DND-41 (cell line): ENCODE measurements around the gene MCUB.
A peak's percentile ranks its signal among the peaks of the same experiment; 100 is the strongest.
"Not testable (repeated sequence)": the region's sequence is repeated elsewhere in the genome, so short reads cannot be mapped to it uniquely, and the experiment has no call there.

Experiments
- ATAC-seq: fragments of 200-7000 bp; cut with Tn5 transposase; 3 replicates; pipeline ENCODE4 v1.9.1; 2021; ENCODE audit warnings: low read depth; ENCODE audit not compliant: insufficient read depth
- DNase-seq: peaks from one replicate; pipeline ENCODE4 v3.0.0-alpha.2; 2020
- H2AFZ ChIP-seq: 2 replicates; pipeline ENCODE4 v1.6.0; 2012; ENCODE audit warnings: low read depth, low read length
- H3K27ac ChIP-seq: 2 replicates; pipeline ENCODE4 v1.5.1; 2012; ENCODE audit warnings: low read length, inconsistent platforms
- H3K27me3 ChIP-seq: fragments of 200-600 bp; sonication (generic); 2 replicates; pipeline ENCODE4 v1.6.0; 2012; ENCODE audit warnings: low read length, mild to moderate bottlenecking, inconsistent platforms; ENCODE audit not compliant: insufficient read depth, poor library complexity
- H3K36me3 ChIP-seq: 2 replicates; pipeline ENCODE4 v1.5.1; 2012; ENCODE audit warnings: low read length, inconsistent platforms; ENCODE audit not compliant: insufficient read depth
- H3K4me1 ChIP-seq: 2 replicates; pipeline ENCODE4 v1.5.1; 2012; ENCODE audit warnings: mild to moderate bottlenecking, low read length; ENCODE audit not compliant: insufficient read depth
- H3K4me2 ChIP-seq: 2 replicates; pipeline ENCODE4 v1.6.0; 2012; ENCODE audit warnings: mild to moderate bottlenecking, moderate library complexity, low read length, inconsistent platforms; ENCODE audit not compliant: insufficient read depth
- H3K4me3 ChIP-seq, 2 experiments: fragments of 200-600 bp in 1 of 2; shearing (Covaris generic) in 1 of 2; 2 replicates each; pipeline ENCODE4 v1.5.1; 2012 to 2016; ENCODE audit warnings: inconsistent platforms in 2 of 2, low read length in 2 of 2, mild to moderate bottlenecking in 2 of 2, low read depth in 1 of 2, moderate library complexity in 1 of 2
- H3K79me2 ChIP-seq: 2 replicates; pipeline ENCODE4 v1.6.0; 2012; ENCODE audit warnings: low read length, inconsistent platforms; ENCODE audit not compliant: insufficient read depth
- H3K9ac ChIP-seq: 2 replicates; pipeline ENCODE4 v1.6.0; 2012; ENCODE audit warnings: low read depth, mild to moderate bottlenecking, inconsistent platforms, low read length, moderate library complexity
- H3K9me3 ChIP-seq: 2 replicates; pipeline ENCODE4 v1.5.1; 2012; ENCODE audit warnings: low read length, moderate library complexity, mild to moderate bottlenecking, inconsistent platforms; ENCODE audit not compliant: insufficient read depth, severe bottlenecking
- H4K20me1 ChIP-seq: 2 replicates; pipeline ENCODE4 v1.6.0; 2012; ENCODE audit warnings: low read length; ENCODE audit not compliant: insufficient read depth
- CTCF ChIP-seq: IDR thresholded peaks from 2 replicates; pipeline ENCODE4 v1.5.1; 2012; ENCODE audit warnings: borderline replicate concordance, low read length, moderate library complexity, mild to moderate bottlenecking; ENCODE audit not compliant: poor library complexity, severe bottlenecking; ENCODE audit errors: extremely low read depth
- EZH2 ChIP-seq: IDR thresholded peaks from 3 replicates; pipeline ENCODE4 v1.6.1; 2012; ENCODE audit warnings: borderline replicate concordance, low read depth, mild to moderate bottlenecking, moderate library complexity, low read length, inconsistent platforms; ENCODE audit not compliant: severe bottlenecking

MCUB gene

GRCh38 chr4:109574931-109575804 lies 15.1 kb downstream of the MCUB start:
- TF ChIP-seq EZH2, result no peak
- H2AFZ ChIP-seq, result no peak overlapping the region
- no peak overlapping the region for H3K27ac ChIP-seq
- H3K9ac ChIP-seq, result no peak overlapping the region
- peaks cover 86% of the 10 kb centered on the region for H3K79me2 ChIP-seq
- no peaks in the 10 kb centered on the region for H3K27me3 ChIP-seq
- H3K4me2 ChIP-seq, result no peak overlapping the region
- H3K4me1 ChIP-seq, result peaks cover 8% of the 10 kb centered on the region; the same call in 1 of the 2 replicates
- H4K20me1 ChIP-seq, result peaks cover 35% of the 10 kb centered on the region; the same call in 1 of the 2 replicates
- DNase-seq (peak; percentile 17), ATAC-seq (peak; percentile 80)
- H3K36me3 ChIP-seq, result peaks cover 3% of the 10 kb centered on the region; the same call in 1 of the 2 replicates
- H3K4me3 ChIP-seq, result no peak overlapping the region
- no peaks in the 10 kb centered on the region for H3K9me3 ChIP-seq

GRCh38 chr4:109576462-109576861 lies 16.4 kb downstream of the MCUB start:
- H3K27me3 ChIP-seq, result no peaks in the 10 kb centered on the region
- H3K4me2 ChIP-seq, result no peak overlapping the region
- H3K4me3 ChIP-seq, result no peak overlapping the region
- H3K9ac ChIP-seq, result no peak overlapping the region
- H3K4me1 ChIP-seq, result peaks cover 8% of the 10 kb centered on the region; the same call in 1 of the 2 replicates
- peaks cover 74% of the 10 kb centered on the region for H3K79me2 ChIP-seq
- ATAC-seq (no peak), DNase-seq (no peak)
- no peak for TF ChIP-seq CTCF
- no peak for TF ChIP-seq EZH2
- H3K36me3 ChIP-seq, result peaks cover 3% of the 10 kb centered on the region; the same call in 1 of the 2 replicates
- no peak overlapping the region for H3K27ac ChIP-seq
- H4K20me1 ChIP-seq, result peaks cover 31% of the 10 kb centered on the region; the same call in 1 of the 2 replicates
- H2AFZ ChIP-seq, result no peak overlapping the region
- H3K9me3 ChIP-seq, result no peaks in the 10 kb centered on the region

- H3K4me1 ChIP-seq, result peaks cover 8% of the 10 kb centered on the region; the same call in 1 of the 2 replicates
- DNase-seq (no peak), ATAC-seq (no peak)
- H2AFZ ChIP-seq, result no peak overlapping the region
- no peak overlapping the region for H3K4me2 ChIP-seq
- H3K79me2 ChIP-seq, result peaks cover 59% of the 10 kb centered on the region
- no peak overlapping the region for H3K9ac ChIP-seq
- TF ChIP-seq CTCF, result no peak
- no peak for TF ChIP-seq EZH2
- no peak overlapping the region for H3K27ac ChIP-seq
- H3K4me3 ChIP-seq, result no peak overlapping the region
- peaks cover 3% of the 10 kb centered on the region; the same call in 1 of the 2 replicates for H3K36me3 ChIP-seq
- no peaks in the 10 kb centered on the region for H3K9me3 ChIP-seq
- H4K20me1 ChIP-seq, result peaks cover 16% of the 10 kb centered on the region; the same call in 1 of the 2 replicates
- H3K27me3 ChIP-seq, result no peaks in the 10 kb centered on the region
Observed at GRCh38 chr4:109578846-109579245, 18.8 kb downstream of the MCUB start.

- ATAC-seq, H3K4me3 ChIP-seq, H3K27me3 ChIP-seq, H3K9ac ChIP-seq, H3K9me3 ChIP-seq, H2AFZ ChIP-seq, H4K20me1 ChIP-seq, DNase-seq, H3K36me3 ChIP-seq, H3K4me1 ChIP-seq, H3K4me2 ChIP-seq, H3K27ac ChIP-seq: not testable (repeated sequence)
- peaks cover 51% of the 10 kb centered on the region for H3K79me2 ChIP-seq
Observed at GRCh38 chr4:109579997-109580396, 20.0 kb downstream of the MCUB start.
